ENCODE measurements around the gene OSGEP.

- no peak for TF ChIP-seq POLR2A (IDR thresholded peaks at IDR 0.05)
- TF ChIP-seq, protein P1, sequence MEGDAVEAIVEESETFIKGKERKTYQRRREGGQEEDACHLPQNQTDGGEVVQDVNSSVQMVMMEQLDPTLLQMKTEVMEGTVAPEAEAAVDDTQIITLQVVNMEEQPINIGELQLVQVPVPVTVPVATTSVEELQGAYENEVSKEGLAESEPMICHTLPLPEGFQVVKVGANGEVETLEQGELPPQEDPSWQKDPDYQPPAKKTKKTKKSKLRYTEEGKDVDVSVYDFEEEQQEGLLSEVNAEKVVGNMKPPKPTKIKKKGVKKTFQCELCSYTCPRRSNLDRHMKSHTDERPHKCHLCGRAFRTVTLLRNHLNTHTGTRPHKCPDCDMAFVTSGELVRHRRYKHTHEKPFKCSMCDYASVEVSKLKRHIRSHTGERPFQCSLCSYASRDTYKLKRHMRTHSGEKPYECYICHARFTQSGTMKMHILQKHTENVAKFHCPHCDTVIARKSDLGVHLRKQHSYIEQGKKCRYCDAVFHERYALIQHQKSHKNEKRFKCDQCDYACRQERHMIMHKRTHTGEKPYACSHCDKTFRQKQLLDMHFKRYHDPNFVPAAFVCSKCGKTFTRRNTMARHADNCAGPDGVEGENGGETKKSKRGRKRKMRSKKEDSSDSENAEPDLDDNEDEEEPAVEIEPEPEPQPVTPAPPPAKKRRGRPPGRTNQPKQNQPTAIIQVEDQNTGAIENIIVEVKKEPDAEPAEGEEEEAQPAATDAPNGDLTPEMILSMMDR (IDR thresholded peaks at IDR 0.05), result no peak
Observed at GRCh38 chr14:20470603-20470901, 15.9 kb upstream of the OSGEP start.

Measured in thyroid gland (tissue), 4 donors.